Gastroesophageal sphincter (tissue), 4 donors: Measurements from ENCODE around the gene TRAF2. TPM values are rescaled to one million over a fixed set of nuclear protein-coding genes. Genes with fewer than 3 reads are reported as not detected.
A peak's percentile ranks its signal among the peaks of the same experiment; 100 is the strongest.

Experiments
- ATAC-seq: fragments of 150-250 bp; one replicate; pipeline ENCODE4 v1.9.1; 2016; ENCODE audit warnings: mild to moderate bottlenecking, moderate library complexity
- H3K27ac ChIP-seq, 4 donors: fragments of 200-600 bp; sonication (generic) in 3 of 4; 1 replicate in 3 of 4; 2 replicates in 1 of 4; pipeline ENCODE4 v1.5.1; 2016 to 2019
- H3K27me3 ChIP-seq: fragments of 200-600 bp; sonication (generic); one replicate; pipeline ENCODE4 v1.5.1; 2019
- H3K36me3 ChIP-seq, 2 donors: fragments of 200-600 bp; sonication (generic); one replicate each; pipeline ENCODE4 v1.5.1; 2019; ENCODE audit warnings: control low read depth in 1 of 2
- H3K4me1 ChIP-seq, 3 donors: fragments of 200-600 bp; sonication (generic); 1 replicate in 2 of 3; 2 replicates in 1 of 3; pipeline ENCODE4 v1.5.1; 2016 to 2019; ENCODE audit warnings: control low read depth in 2 of 3
- H3K4me3 ChIP-seq, 2 donors: fragments of 200-600 bp; sonication (generic); one replicate each; pipeline ENCODE4 v1.5.1; 2019; ENCODE audit warnings: mild to moderate bottlenecking in 1 of 2, moderate library complexity in 1 of 2
- H3K9me3 ChIP-seq, 3 donors: fragments of 200-600 bp; sonication (generic); one replicate each; pipeline ENCODE4 v1.5.1; 2017 to 2019; ENCODE audit warnings: control low read depth in 2 of 3
- CTCF ChIP-seq, 4 experiments: fragments of 200-600 bp in 2 of 4; fragments of 450-650 bp in 2 of 4; sonication (generic) in 1 of 4; IDR thresholded peaks; one replicate each; pipeline ENCODE4 v1.5.1; 2017 to 2019; ENCODE audit warnings: antibody characterized with exemption in 4 of 4, mild to moderate bottlenecking in 2 of 4, moderate library complexity in 2 of 4
- EP300 ChIP-seq: sonication (generic); formaldehyde crosslinking; IDR thresholded peaks from one replicate; pipeline ENCODE4 v1.6.1; 2017; ENCODE audit warnings: antibody characterized with exemption, mild to moderate bottlenecking
- POLR2A ChIP-seq, 2 donors: fragments of 450-650 bp; IDR thresholded peaks; one replicate each; pipeline ENCODE4 v1.6.1; 2017; ENCODE audit warnings: antibody characterized with exemption in 2 of 2, mild to moderate bottlenecking in 2 of 2, moderate library complexity in 1 of 2
- POLR2AphosphoS5 ChIP-seq: sonication (generic); formaldehyde crosslinking; IDR thresholded peaks from one replicate; pipeline ENCODE4 v1.6.1; 2017; ENCODE audit warnings: antibody characterized with exemption
- WGBS, 2 donors: methylation state at CpG; one replicate each; pipeline ENCODE4 v1.1.5; 2018; ENCODE audit warnings: low coverage in 1 of 2; 5-methylcytosine and 5-hydroxymethylcytosine counted together
- total RNA-seq, 4 donors: library from RNA; depleted of rRNA; stranded (reverse); fragments of >200 nt; gene quantifications; one replicate each; pipeline ENCODE4 v1.1.0, GENCODE V29; 2016

TRAF2 gene
- total RNA-seq, 4 donors from 2014 or later: 3.8 to 17.1 (median 11.1) TPM

GRCh38 chr9:136901516-136902258 is 15.4 kb downstream of the TRAF2 start:
- WGBS, 2 donors: 7 to 20% methylated on average over 3 to 5 of the region's 20 CpGs
- peak overlapping the region in 1 of 2 donors; percentile 0 for H3K4me3 ChIP-seq
- H3K9me3 ChIP-seq: no peaks in the 10 kb centered on the region
- peaks cover 0 to 34% of the 10 kb centered on the region in 2 donors for H3K36me3 ChIP-seq
- TF ChIP-seq POLR2AphosphoS5 (no peak), CTCF (IDR thresholded peaks at IDR 0.05) (no peak), POLR2A (IDR thresholded peaks at IDR 0.05) (no peak), EP300 (no peak)
- H3K4me1 ChIP-seq: peaks cover 2 to 39% (median 19%) of the 10 kb centered on the region in 3 donors
- ATAC-seq: peak; percentile 46
- H3K27ac ChIP-seq: peak overlapping the region; percentile 19 to 76 (median 58)
- no peaks in the 10 kb centered on the region for H3K27me3 ChIP-seq

GRCh38 chr9:136902259-136902821 is 16.0 kb downstream of the TRAF2 start:
- Histone ChIP-seq H3K36me3 (peaks cover 0 to 41% of the 10 kb centered on the region in 2 donors), H3K4me3 (peak overlapping the region in 1 of 2 donors; percentile 0)
- 20 to 28% methylated on average over 7 to 10 of the region's 15 CpGs for WGBS, 2 donors

GRCh38 chr9:136903041-136903554 is 16.8 kb downstream of the TRAF2 start:
- H3K27me3 ChIP-seq: no peaks in the 10 kb centered on the region
- H3K27ac ChIP-seq: peak overlapping the region in 3 of 4 donors; percentile 29 to 76 (median 64)
- no peak for ATAC-seq

More at GRCh38 chr9:136902259-136902821, 16.0 kb downstream of the TRAF2 start:
- Histone ChIP-seq H3K27ac (peak overlapping the region; percentile 19 to 76 (median 58)), H3K4me1 (peaks cover 2 to 39% (median 19%) of the 10 kb centered on the region in 3 donors), H3K27me3 (no peaks in the 10 kb centered on the region), H3K9me3 (no peaks in the 10 kb centered on the region)
- peak; percentile 69 for ATAC-seq
- TF ChIP-seq POLR2AphosphoS5 (peak; percentile 8), POLR2A (IDR thresholded peaks at IDR 0.05) (no peak), EP300 (no peak)

GRCh38 chr9:136906266-136906665 is 19.9 kb downstream of the TRAF2 start:
- Histone ChIP-seq H3K36me3 (peaks cover 0 to 54% of the 10 kb centered on the region in 2 donors), H3K9me3 (no peaks in the 10 kb centered on the region), H3K4me3 (no peak overlapping the region), H3K4me1 (peaks cover 2 to 28% (median 19%) of the 10 kb centered on the region in 3 donors), H3K27ac (no peak overlapping the region), H3K27me3 (no peaks in the 10 kb centered on the region)
- ATAC-seq: no peak
- 62 to 66% methylated on average over 3 to 4 of the region's 4 CpGs for WGBS, 2 donors
- TF ChIP-seq POLR2A (IDR thresholded peaks at IDR 0.05) (no peak), CTCF (IDR thresholded peaks at IDR 0.05) (no peak), POLR2AphosphoS5 (no peak), EP300 (no peak)

More at GRCh38 chr9:136903041-136903554, 16.8 kb downstream of the TRAF2 start:
- 55 to 60% methylated on average over 3 to 12 of the region's 12 CpGs for WGBS, 2 donors
- Histone ChIP-seq H3K36me3 (peaks cover 0 to 49% of the 10 kb centered on the region in 2 donors), H3K4me1 (peaks cover 2 to 39% (median 19%) of the 10 kb centered on the region in 3 donors), H3K4me3 (no peak overlapping the region), H3K9me3 (no peaks in the 10 kb centered on the region)
- no peak for TF ChIP-seq CTCF (IDR thresholded peaks at IDR 0.05)
- TF ChIP-seq EP300: no peak
- no peak for TF ChIP-seq POLR2A (IDR thresholded peaks at IDR 0.05)
- TF ChIP-seq POLR2AphosphoS5: no peak

- no peak overlapping the region for H3K27ac ChIP-seq
- H3K27me3 ChIP-seq: no peaks in the 10 kb centered on the region
- no peaks in the 10 kb centered on the region for H3K9me3 ChIP-seq
- ATAC-seq: no peak
- TF ChIP-seq POLR2AphosphoS5 (no peak), POLR2A (IDR thresholded peaks at IDR 0.05) (no peak), CTCF (IDR thresholded peaks at IDR 0.05) (no peak), EP300 (no peak)
- no peak overlapping the region for H3K4me3 ChIP-seq
- WGBS, 2 donors: 80 to 85% methylated on average over 3 to 4 of the region's 29 CpGs
- H3K36me3 ChIP-seq: peaks cover 0 to 60% of the 10 kb centered on the region in 2 donors
- peaks cover 0 to 18% (median 10%) of the 10 kb centered on the region in 3 donors for H3K4me1 ChIP-seq
These were observed 20.9 kb downstream of the TRAF2 start for GRCh38 chr9:136907011-136907914.
